Trophoblast cell (in vitro differentiated cells and primary cell): ENCODE results near the gene SORT1.
"Not testable (repeated sequence)": the region's sequence is repeated elsewhere in the genome, so short reads cannot be mapped to it uniquely, and the experiment has no call there.

Experiments
- DNase-seq, 2 donors: peaks; one replicate each; pipeline ENCODE4 v3.0.0-alpha.2; 2016
- H2AFZ ChIP-seq: 2 replicates; pipeline ENCODE4 v1.6.1; 2013; ENCODE audit warnings: low read length, moderate library complexity, mild to moderate bottlenecking; ENCODE audit not compliant: insufficient read depth, poor library complexity
- H2AK5ac ChIP-seq: 2 replicates; pipeline ENCODE4 v1.6.1; 2013; ENCODE audit warnings: mild to moderate bottlenecking, low read length
- H2BK120ac ChIP-seq: 2 replicates; pipeline ENCODE4 v1.6.1; 2013; ENCODE audit warnings: low read length, mild to moderate bottlenecking, moderate library complexity; ENCODE audit not compliant: insufficient read depth, poor library complexity
- H2BK12ac ChIP-seq: 2 replicates; pipeline ENCODE4 v1.6.1; 2013; ENCODE audit warnings: mild to moderate bottlenecking, low read length, moderate library complexity
- H2BK5ac ChIP-seq: 2 replicates; pipeline ENCODE4 v1.6.1; 2013; ENCODE audit warnings: low read length, low read depth, moderate library complexity, mild to moderate bottlenecking; ENCODE audit not compliant: poor library complexity
- H3K14ac ChIP-seq: 2 replicates; pipeline ENCODE4 v1.6.1; 2013; ENCODE audit warnings: mild to moderate bottlenecking, low read length
- H3K18ac ChIP-seq: 2 replicates; pipeline ENCODE4 v1.6.1; 2013; ENCODE audit warnings: mild to moderate bottlenecking, low read length
- H3K23ac ChIP-seq: 2 replicates; pipeline ENCODE4 v1.6.1; 2013; ENCODE audit warnings: low read length
- H3K27ac ChIP-seq: 2 replicates; pipeline ENCODE4 v1.5.1; 2013; ENCODE audit warnings: low read depth, mild to moderate bottlenecking, inconsistent platforms, low read length, moderate library complexity
- H3K27me3 ChIP-seq: 2 replicates; pipeline ENCODE4 v1.6.1; 2013; ENCODE audit warnings: inconsistent platforms, mild to moderate bottlenecking, low read length, moderate library complexity; ENCODE audit not compliant: insufficient read depth
- H3K36me3 ChIP-seq, 2 experiments: 1 replicate in 1 of 2; 2 replicates in 1 of 2; pipeline ENCODE4 v1.6.1; 2013; ENCODE audit warnings: low read length in 2 of 2, mild to moderate bottlenecking in 2 of 2, moderate library complexity in 1 of 2; ENCODE audit not compliant: insufficient read depth in 2 of 2, control insufficient read depth in 1 of 2
- H3K4ac ChIP-seq: 2 replicates; pipeline ENCODE4 v1.6.1; 2013; ENCODE audit warnings: low read depth, mild to moderate bottlenecking, low read length, moderate library complexity
- H3K4me1 ChIP-seq, 2 experiments: 1 replicate in 1 of 2; 2 replicates in 1 of 2; pipeline ENCODE4 v1.6.1; 2013; ENCODE audit warnings: low read length in 2 of 2, mild to moderate bottlenecking in 2 of 2, moderate library complexity in 1 of 2; ENCODE audit not compliant: insufficient read depth in 2 of 2, control insufficient read depth in 1 of 2
- H3K4me2 ChIP-seq: 2 replicates; pipeline ENCODE4 v1.6.1; 2013; ENCODE audit warnings: inconsistent platforms, mild to moderate bottlenecking, low read length, moderate library complexity
- H3K4me3 ChIP-seq: 2 replicates; pipeline ENCODE4 v1.5.1; 2013; ENCODE audit warnings: mild to moderate bottlenecking, low read depth, low read length, inconsistent platforms
- H3K79me1 ChIP-seq: one replicate; pipeline ENCODE4 v1.6.1; 2013; ENCODE audit warnings: low read length
- H3K79me2 ChIP-seq: 2 replicates; pipeline ENCODE4 v1.6.1; 2013; ENCODE audit warnings: low read length, mild to moderate bottlenecking; ENCODE audit not compliant: control insufficient read depth, insufficient read depth, poor library complexity
- H3K9ac ChIP-seq: 2 replicates; pipeline ENCODE4 v1.6.1; 2013; ENCODE audit warnings: mild to moderate bottlenecking, low read length
- H3K9me3 ChIP-seq: 2 replicates; pipeline ENCODE4 v1.6.1; 2013; ENCODE audit warnings: low read depth, mild to moderate bottlenecking, control low read depth, inconsistent platforms, low read length; ENCODE audit not compliant: insufficient read depth
- H4K12ac ChIP-seq: 2 replicates; pipeline ENCODE4 v1.6.1; 2013; ENCODE audit warnings: low read depth, mild to moderate bottlenecking, low read length, moderate library complexity
- H4K8ac ChIP-seq: 2 replicates; pipeline ENCODE4 v1.6.1; 2013; ENCODE audit warnings: low read depth, mild to moderate bottlenecking, low read length, moderate library complexity
- H4K91ac ChIP-seq: one replicate; pipeline ENCODE4 v1.6.1; 2013; ENCODE audit warnings: low read depth, mild to moderate bottlenecking, low read length, moderate library complexity
- WGBS: extraction: QIAGEN DNeasy Blood & Tissue Kit; methylation state at CpG from one replicate; pipeline ENCODE4 v1.1.7; 2013; ENCODE audit warnings: missing lambda C conversion rate; ENCODE audit not compliant: insufficient read length, insufficient coverage; ENCODE audit errors: extremely low coverage; 5-methylcytosine and 5-hydroxymethylcytosine counted together

Gene SORT1

DNA sequence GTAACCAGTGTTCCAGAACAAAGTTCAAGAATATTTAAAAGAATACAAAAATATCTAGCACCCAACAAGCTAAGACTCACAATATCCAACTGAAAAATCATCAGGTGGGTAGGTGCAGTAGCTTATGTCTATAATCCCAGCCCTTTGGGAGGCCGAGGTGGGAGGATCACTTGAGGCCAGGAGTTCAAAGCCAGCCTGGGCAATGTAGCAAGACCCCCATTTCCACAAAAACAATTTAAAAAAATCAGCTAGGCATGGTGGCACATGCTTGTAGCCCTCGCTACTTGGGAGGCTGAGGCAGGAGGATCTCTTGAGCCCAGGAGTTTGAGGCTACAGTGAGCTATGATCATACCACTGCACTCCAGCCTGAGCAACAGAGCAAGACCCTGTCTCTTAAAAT is 24.0 kb downstream of the SORT1 start:
- H3K4me2 ChIP-seq, H3K4me3 ChIP-seq, H4K12ac ChIP-seq, H2BK5ac ChIP-seq, H3K18ac ChIP-seq, H4K8ac ChIP-seq, H3K36me3 ChIP-seq, H3K79me1 ChIP-seq, H3K9ac ChIP-seq, H4K91ac ChIP-seq, H3K79me2 ChIP-seq, H3K27me3 ChIP-seq, H2AFZ ChIP-seq, H2BK120ac ChIP-seq, H2AK5ac ChIP-seq, H3K9me3 ChIP-seq, H3K23ac ChIP-seq, DNase-seq: not testable (repeated sequence)
- H3K14ac ChIP-seq = peak overlapping the region; percentile 53
- H3K27ac ChIP-seq = peak overlapping the region; percentile 54
- peak overlapping the region; percentile 71 for H3K4ac ChIP-seq
- H3K4me1 ChIP-seq = peaks cover 9 to 16% of the 10 kb centered on the region in 2 experiments
- WGBS = no CpG with 5 or more reads among the region's 2 CpGs
- H2BK12ac ChIP-seq = peak overlapping the region; percentile 45

DNA sequence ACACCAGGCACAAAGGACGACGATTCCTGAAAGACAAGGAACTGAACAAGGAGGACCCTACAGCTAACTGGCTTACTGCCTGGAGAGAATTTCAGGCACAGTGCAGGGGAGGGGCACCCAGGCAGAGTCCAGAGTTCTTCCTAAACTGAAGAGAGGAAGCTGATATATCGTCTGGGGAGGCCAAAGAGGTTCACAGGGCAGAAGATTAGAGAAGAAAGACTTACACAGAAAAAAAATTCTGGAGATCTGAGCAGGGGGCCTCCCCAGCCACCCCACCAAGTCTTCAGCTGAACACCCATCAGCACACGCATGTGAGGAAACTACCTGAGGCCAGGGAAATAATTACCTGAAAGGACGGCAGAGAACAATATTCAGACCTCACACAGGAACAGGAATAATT is 24.6 kb downstream of the SORT1 start:
- no CpG with 5 or more reads among the region's 5 CpGs for WGBS
- Histone ChIP-seq H2BK12ac (peak overlapping the region; percentile 50), H3K9me3 (no peaks in the 10 kb centered on the region), H2BK120ac (peak overlapping the region; percentile 74), H3K36me3 (peaks cover 3% of the 10 kb centered on the region in 2 experiments), H3K9ac (no peak overlapping the region), H3K27ac (peak overlapping the region; percentile 54), H3K23ac (no peak overlapping the region), H4K8ac (no peak overlapping the region), H2AFZ (no peak overlapping the region), H2AK5ac (no peak overlapping the region), H4K91ac (no peak overlapping the region), H3K4me1 (peaks cover 9 to 16% of the 10 kb centered on the region in 2 experiments), H3K4me2 (no peak overlapping the region), H3K79me1 (peaks cover 8% of the 10 kb centered on the region), H3K79me2 (peaks cover 11% of the 10 kb centered on the region), H3K18ac (no peak overlapping the region), H3K27me3 (no peaks in the 10 kb centered on the region), H3K14ac (no peak overlapping the region), H3K4me3 (no peak overlapping the region), H4K12ac (no peak overlapping the region), H2BK5ac (peak overlapping the region; percentile 62), H3K4ac (peak overlapping the region; percentile 87)
- no peak for DNase-seq

DNA sequence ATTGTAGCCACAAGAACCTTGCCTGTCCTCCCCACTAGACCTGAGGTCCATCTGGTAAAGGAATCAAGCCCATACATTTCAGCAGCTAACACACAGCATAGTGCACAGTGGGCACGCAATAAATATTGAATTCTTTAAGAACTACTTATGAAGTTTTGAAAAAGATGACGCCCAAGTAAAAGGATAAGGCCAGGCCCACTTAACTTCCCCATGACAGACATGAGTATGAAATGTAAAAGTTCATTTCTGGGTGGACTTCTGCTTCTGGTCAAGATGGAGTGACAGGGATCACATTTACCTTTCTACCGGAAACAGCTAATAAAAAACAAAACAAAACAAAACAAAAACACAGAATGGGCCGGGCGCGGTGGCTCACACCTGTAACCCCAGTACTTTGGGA is 25.4 kb downstream of the SORT1 start:
- H3K4me1 ChIP-seq = peaks cover 9 to 16% of the 10 kb centered on the region in 2 experiments
- no peak overlapping the region for H2AFZ ChIP-seq
- H3K9me3 ChIP-seq = no peaks in the 10 kb centered on the region
- DNase-seq = peak in 1 of 2 donors; percentile 5
- no peaks in the 10 kb centered on the region for H3K27me3 ChIP-seq
- no peak overlapping the region for H2AK5ac ChIP-seq
- no peak overlapping the region for H4K12ac ChIP-seq
- peak overlapping the region; percentile 83 for H2BK120ac ChIP-seq
- H2BK12ac ChIP-seq = peak overlapping the region; percentile 92
- peak overlapping the region; percentile 73 for H2BK5ac ChIP-seq
- H4K8ac ChIP-seq = no peak overlapping the region
- peaks cover 8% of the 10 kb centered on the region for H3K79me2 ChIP-seq
- H3K4me3 ChIP-seq = no peak overlapping the region
- H3K9ac ChIP-seq = no peak overlapping the region
- H3K14ac ChIP-seq = peak overlapping the region; percentile 80
- peaks cover 8% of the 10 kb centered on the region for H3K79me1 ChIP-seq
- H3K4ac ChIP-seq = peak overlapping the region; percentile 57
- H4K91ac ChIP-seq = peak overlapping the region; percentile 61
- no peak overlapping the region for H3K4me2 ChIP-seq
- peak overlapping the region; percentile 68 for H3K27ac ChIP-seq
- no peak overlapping the region for H3K23ac ChIP-seq
- H3K18ac ChIP-seq = no peak overlapping the region
- WGBS = no CpG with 5 or more reads among the region's 6 CpGs
- peaks cover 3% of the 10 kb centered on the region in 2 experiments for H3K36me3 ChIP-seq

DNA sequence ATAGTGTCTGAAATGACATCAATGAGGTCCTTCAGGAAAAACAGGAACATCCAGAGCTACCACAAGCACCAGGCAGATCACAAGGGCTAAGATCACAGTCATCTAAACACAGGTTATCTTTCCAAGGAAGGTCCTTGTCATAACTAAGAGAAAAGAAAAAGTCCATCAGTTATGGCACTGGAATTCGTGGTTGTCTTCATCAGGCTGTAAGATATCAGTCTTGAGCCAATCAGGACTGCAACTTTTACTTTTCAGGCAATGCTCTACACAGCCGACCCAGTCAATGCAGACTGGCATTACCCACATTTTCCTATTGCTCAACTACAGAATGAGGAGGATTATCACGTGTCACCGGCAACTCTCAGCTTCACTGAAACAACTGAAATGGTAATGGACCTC is 26.4 kb downstream of the SORT1 start:
- peaks cover 9 to 13% of the 10 kb centered on the region in 2 experiments for H3K4me1 ChIP-seq
- H3K27me3 ChIP-seq = no peaks in the 10 kb centered on the region
- H3K27ac ChIP-seq = peak overlapping the region; percentile 87
- H2BK5ac ChIP-seq = no peak overlapping the region
- peaks cover 11% of the 10 kb centered on the region for H3K79me2 ChIP-seq
- no peak overlapping the region for H2AK5ac ChIP-seq
- no peak overlapping the region for H3K14ac ChIP-seq
- no CpG with 5 or more reads among the region's 4 CpGs for WGBS
- peaks cover 8% of the 10 kb centered on the region for H3K79me1 ChIP-seq
- no peak overlapping the region for H4K12ac ChIP-seq
- H3K4me2 ChIP-seq = peak overlapping the region; percentile 25
- H4K8ac ChIP-seq = no peak overlapping the region
- H4K91ac ChIP-seq = no peak overlapping the region
- no peak overlapping the region for H2AFZ ChIP-seq
- H2BK12ac ChIP-seq = no peak overlapping the region
- H3K9me3 ChIP-seq = no peaks in the 10 kb centered on the region
- H3K4me3 ChIP-seq = no peak overlapping the region
- no peak overlapping the region for H3K9ac ChIP-seq
- peaks cover 9 to 10% of the 10 kb centered on the region in 2 experiments for H3K36me3 ChIP-seq
- no peak overlapping the region for H3K18ac ChIP-seq
- DNase-seq = peak; percentile 85 to 98
- no peak overlapping the region for H2BK120ac ChIP-seq
- H3K4ac ChIP-seq = no peak overlapping the region
- no peak overlapping the region for H3K23ac ChIP-seq
